Esophagus muscularis mucosa (tissue), 4 donors: ENCODE data around the gene FANCD2OS.
"Not testable (repeated sequence)": the region's sequence is repeated elsewhere in the genome, so short reads cannot be mapped to it uniquely, and the experiment has no call there.

Experiments
- CTCF ChIP-seq, 3 experiments: fragments of 200-600 bp in 2 of 3; fragments of 450-650 bp in 1 of 3; sonication (generic) in 2 of 3; IDR thresholded peaks; one replicate each; pipeline ENCODE4 v1.5.1; 2017 to 2019; ENCODE audit warnings: antibody characterized with exemption in 3 of 3, mild to moderate bottlenecking in 2 of 3, moderate library complexity in 1 of 3
- EP300 ChIP-seq: sonication (generic); formaldehyde crosslinking; IDR thresholded peaks from one replicate; pipeline ENCODE4 v1.6.1; 2017; ENCODE audit warnings: antibody characterized with exemption
- POLR2A ChIP-seq: fragments of 450-650 bp; IDR thresholded peaks from one replicate; pipeline ENCODE4 v1.6.1; 2017; ENCODE audit warnings: antibody characterized with exemption, moderate library complexity, mild to moderate bottlenecking, low read depth
- POLR2AphosphoS5 ChIP-seq, 2 donors: sonication (generic); formaldehyde crosslinking; IDR thresholded peaks; one replicate each; pipeline ENCODE4 v1.6.1; 2017; ENCODE audit warnings: antibody characterized with exemption in 2 of 2

- TF ChIP-seq POLR2A; CTCF (IDR thresholded peaks at IDR 0.05); EP300; POLR2AphosphoS5 (IDR thresholded peaks at IDR 0.05): not testable (repeated sequence)
These were observed 16.7 kb downstream of the FANCD2OS start for GRCh38 chr3:10091387-10091786.
